Smooth muscle cell (in vitro differentiated cells): Measurements from ENCODE around the gene RAP1GAP. TPM values are rescaled to one million over a fixed set of nuclear protein-coding genes. Genes with fewer than 3 reads are reported as not detected.
A peak's percentile ranks its signal among the peaks of the same experiment; 100 is the strongest.

Experiments
- DNase-seq: peaks from one replicate; lab custom pipeline; 2025; ENCODE audit not compliant: unreplicated experiment; lab: John Stamatoyannopoulos, UW
- H2AFZ ChIP-seq: fragments of 200-600 bp; sonication (generic); 2 replicates; pipeline ENCODE4 v1.6.0; 2016; ENCODE audit warnings: antibody characterized with exemption, low read depth, mild to moderate bottlenecking
- H3F3A ChIP-seq: fragments of 200-600 bp; sonication (generic); 2 replicates; pipeline ENCODE4 v1.6.0; 2017; ENCODE audit warnings: antibody characterized with exemption, low read depth
- H3K27ac ChIP-seq: fragments of 200-600 bp; sonication (generic); 2 replicates; pipeline ENCODE4 v1.5.1; 2016; ENCODE audit warnings: low read depth, mild to moderate bottlenecking
- H3K27me3 ChIP-seq: fragments of 200-600 bp; sonication (generic); 2 replicates; pipeline ENCODE4 v1.6.1; 2016; ENCODE audit warnings: low read depth, mild to moderate bottlenecking
- H3K36me3 ChIP-seq: fragments of 200-600 bp; sonication (generic); 2 replicates; pipeline ENCODE4 v1.5.1; 2016; ENCODE audit warnings: low read depth
- H3K4me1 ChIP-seq: fragments of 200-600 bp; sonication (generic); 2 replicates; pipeline ENCODE4 v1.5.1; 2016; ENCODE audit warnings: low read depth
- H3K4me2 ChIP-seq: fragments of 200-600 bp; sonication (generic); 2 replicates; pipeline ENCODE4 v1.6.0; 2016; ENCODE audit warnings: mild to moderate bottlenecking
- H3K4me3 ChIP-seq: fragments of 200-600 bp; sonication (generic); 2 replicates; pipeline ENCODE4 v1.5.1; 2016; ENCODE audit warnings: mild to moderate bottlenecking
- H3K79me2 ChIP-seq: fragments of 200-600 bp; sonication (generic); 2 replicates; pipeline ENCODE4 v1.6.0; 2016; ENCODE audit warnings: low read depth, mild to moderate bottlenecking
- H3K9ac ChIP-seq: fragments of 200-600 bp; sonication (generic); 2 replicates; pipeline ENCODE4 v1.6.0; 2016; ENCODE audit warnings: low read depth
- H3K9me3 ChIP-seq: fragments of 200-600 bp; sonication (generic); replicated peaks from 2 replicates; pipeline ENCODE4 v1.5.1; 2016; ENCODE audit warnings: low read depth
- H4K20me1 ChIP-seq: fragments of 200-600 bp; sonication (generic); 2 replicates; pipeline ENCODE4 v1.6.0; 2016; ENCODE audit warnings: low read depth
- CTCF ChIP-seq: fragments of 200-600 bp; sonication (generic); IDR thresholded peaks from 2 replicates; pipeline ENCODE4 v1.5.1; 2017; ENCODE audit warnings: borderline replicate concordance, mild to moderate bottlenecking, antibody characterized with exemption; ENCODE audit not compliant: insufficient read depth, poor library complexity, severe bottlenecking
- WGBS: methylation state at CpG from one replicate; pipeline ENCODE4 v1.1.7; 2016; ENCODE audit warnings: low lambda C conversion rate; 5-methylcytosine and 5-hydroxymethylcytosine counted together
- polyA plus RNA-seq: library from polyadenylated mRNA; unstranded; fragments of >200 nt; fragmentation: Nextera tagmentation; extraction: Ambion mirVana; gene quantifications from 2 replicates; pipeline ENCODE4 v1.2.1, GENCODE V29; 2016
- total RNA-seq: library from RNA; depleted of rRNA; stranded (reverse); fragments of >200 nt; gene quantifications from 2 replicates; pipeline ENCODE4 v1.2.3, GENCODE V29; 2014

The RAP1GAP gene
- total and polyA plus RNA-seq, 2 experiments from 2014 or later: 0.99 to 4.1 TPM

- H3K9ac ChIP-seq: no peak overlapping the region
- H3K79me2 ChIP-seq: no peaks in the 10 kb centered on the region
- no peak overlapping the region for H2AFZ ChIP-seq
- H3K4me2 ChIP-seq: no peak overlapping the region
- H3K36me3 ChIP-seq: peaks cover 8% of the 10 kb centered on the region
- no peaks in the 10 kb centered on the region for H3K9me3 ChIP-seq
- WGBS: 95% methylated on average over 5 of the region's 5 CpGs
- H3K4me3 ChIP-seq: no peak overlapping the region
- peaks cover 39% of the 10 kb centered on the region for H4K20me1 ChIP-seq
- H3K4me1 ChIP-seq: peaks cover 16% of the 10 kb centered on the region
- peak overlapping the region; percentile 20 for H3K27ac ChIP-seq
- H3F3A ChIP-seq: no peaks in the 10 kb centered on the region
- no peak for TF ChIP-seq CTCF
- no peaks in the 10 kb centered on the region for H3K27me3 ChIP-seq
- no peak for DNase-seq
Observed at GRCh38 chr1:21704145-21704544, 35.0 kb upstream of the RAP1GAP start.

GRCh38 chr1:21703318-21703963 lies 34.3 kb upstream of the RAP1GAP start:
- Histone ChIP-seq H3K4me3 (no peak overlapping the region), H3K27me3 (no peaks in the 10 kb centered on the region), H3K4me1 (peaks cover 16% of the 10 kb centered on the region), H2AFZ (no peak overlapping the region), H3K4me2 (no peak overlapping the region), H3K9me3 (no peaks in the 10 kb centered on the region), H3F3A (no peaks in the 10 kb centered on the region), H3K79me2 (no peaks in the 10 kb centered on the region), H3K9ac (no peak overlapping the region), H3K36me3 (peaks cover 8% of the 10 kb centered on the region), H4K20me1 (peaks cover 38% of the 10 kb centered on the region), H3K27ac (peak overlapping the region; percentile 20)
- TF ChIP-seq CTCF: peak; percentile 24
- no peak for DNase-seq
- WGBS: 91% methylated on average over 3 of the region's 3 CpGs

- H3K79me2 ChIP-seq: no peaks in the 10 kb centered on the region
- no peak overlapping the region for H3K4me2 ChIP-seq
- no peaks in the 10 kb centered on the region for H3F3A ChIP-seq
- WGBS: 97% methylated on average over 4 of the region's 4 CpGs
- no peak for DNase-seq
- H3K27me3 ChIP-seq: no peaks in the 10 kb centered on the region
- H4K20me1 ChIP-seq: peaks cover 36% of the 10 kb centered on the region
- H2AFZ ChIP-seq: no peak overlapping the region
- peaks cover 16% of the 10 kb centered on the region for H3K4me1 ChIP-seq
- H3K36me3 ChIP-seq: peaks cover 8% of the 10 kb centered on the region
- no peaks in the 10 kb centered on the region for H3K9me3 ChIP-seq
- H3K27ac ChIP-seq: no peak overlapping the region
- no peak overlapping the region for H3K9ac ChIP-seq
- no peak overlapping the region for H3K4me3 ChIP-seq
- TF ChIP-seq CTCF: no peak
Observed at GRCh38 chr1:21702780-21703179, 33.6 kb upstream of the RAP1GAP start.

- Histone ChIP-seq H3K4me2 (no peak overlapping the region), H4K20me1 (peaks cover 23% of the 10 kb centered on the region), H3K9me3 (no peaks in the 10 kb centered on the region), H3F3A (no peaks in the 10 kb centered on the region), H3K4me3 (no peak overlapping the region), H3K4me1 (peaks cover 13% of the 10 kb centered on the region), H3K36me3 (peaks cover 8% of the 10 kb centered on the region), H2AFZ (no peak overlapping the region), H3K27me3 (no peaks in the 10 kb centered on the region), H3K9ac (no peak overlapping the region), H3K79me2 (no peaks in the 10 kb centered on the region), H3K27ac (no peak overlapping the region)
- no peak for TF ChIP-seq CTCF
- DNase-seq: no peak
- whole genome bisulfite sequencing: 96% methylated on average over 6 of the region's 6 CpGs
Observed at GRCh38 chr1:21701401-21701800, 32.2 kb upstream of the RAP1GAP start.
